ENCODE measurements around the gene SPEG. TPM values are rescaled to one million over a fixed set of nuclear protein-coding genes. Genes with fewer than 3 reads are reported as not detected.

Gene SPEG
- total RNA-seq, 1 donor from 2014 or later, result 71.2 TPM

GRCh38 chr2:219385958-219386520 lies 48.6 kb upstream of the SPEG start:
- H3K9ac ChIP-seq (ENCODE audit: low read length), result no peak overlapping the region
- H3K9me3 ChIP-seq (ENCODE audit: insufficient read depth, low read depth, low read length), result no peaks in the 10 kb centered on the region
- Mint-ChIP-seq H3K4me1 (ENCODE audit: low read depth, unreplicated experiment) (no peaks in the 10 kb centered on the region), H3K9me3 (ENCODE audit: unreplicated experiment) (peaks cover 2% of the 10 kb centered on the region), H3K27ac (ENCODE audit: unreplicated experiment) (no peak overlapping the region), H3K4me3 (ENCODE audit: unreplicated experiment) (peak overlapping the region; percentile 96), H3K27me3 (ENCODE audit: low read depth, unreplicated experiment) (no peaks in the 10 kb centered on the region), H3K36me3 (ENCODE audit: low read depth, unreplicated experiment) (peaks cover 28% of the 10 kb centered on the region)
- H3K27ac ChIP-seq (ENCODE audit: low read depth, low read length), result no peak overlapping the region
- peaks cover 16% of the 10 kb centered on the region for H4K20me1 ChIP-seq (ENCODE audit: insufficient read depth, low read length)
- H3K79me2 ChIP-seq (ENCODE audit: insufficient read depth, low read length), result peaks cover 11% of the 10 kb centered on the region
- no peak overlapping the region for H3K4me3 ChIP-seq (ENCODE audit: insufficient read depth, low read depth, low read length)
- peak overlapping the region; percentile 100 for H3K4me2 ChIP-seq (ENCODE audit: low read length)
- H3K4me1 ChIP-seq (ENCODE audit: insufficient read depth, low read length), result peaks cover 14% of the 10 kb centered on the region
- FAIRE-seq (no peak), DNase-seq (ENCODE audit: low read depth) (no peak)
- no peaks in the 10 kb centered on the region for H3K27me3 ChIP-seq (ENCODE audit: insufficient read depth, low read length)
- H3K36me3 ChIP-seq (ENCODE audit: insufficient read depth, low read length), result peaks cover 12% of the 10 kb centered on the region
- TF ChIP-seq CTCF (IDR thresholded peaks at IDR 0.05; ENCODE audit: insufficient read depth, low read depth, low read length) (no peak), EZH2 (IDR thresholded peaks at IDR 0.05; ENCODE audit: insufficient read depth, low read length) (no peak)
- no peak overlapping the region for H2AFZ ChIP-seq (ENCODE audit: low read depth, low read length)

GRCh38 chr2:219386532-219387280 lies 47.9 kb upstream of the SPEG start:
- peak overlapping the region; percentile 84 for H3K27ac ChIP-seq (ENCODE audit: low read depth, low read length)
- peak overlapping the region; percentile 98 for H3K27ac Mint-ChIP-seq (ENCODE audit: unreplicated experiment)
- H3K27me3 ChIP-seq (ENCODE audit: insufficient read depth, low read length), result no peaks in the 10 kb centered on the region
- peaks cover 12% of the 10 kb centered on the region for H3K36me3 ChIP-seq (ENCODE audit: insufficient read depth, low read length)
- DNase-seq (ENCODE audit: low read depth), result no peak
- H3K4me1 ChIP-seq (ENCODE audit: insufficient read depth, low read length), result peaks cover 14% of the 10 kb centered on the region
- H3K9ac ChIP-seq (ENCODE audit: low read length), result peak overlapping the region; percentile 95
- peak overlapping the region; percentile 100 for H3K4me2 ChIP-seq (ENCODE audit: low read length)
- H3K79me2 ChIP-seq (ENCODE audit: insufficient read depth, low read length), result peaks cover 11% of the 10 kb centered on the region
- no peaks in the 10 kb centered on the region for H3K9me3 ChIP-seq (ENCODE audit: insufficient read depth, low read depth, low read length)
- H3K4me1 Mint-ChIP-seq (ENCODE audit: low read depth, unreplicated experiment), result no peaks in the 10 kb centered on the region
- H3K4me3 ChIP-seq (ENCODE audit: insufficient read depth, low read depth, low read length), result peak overlapping the region; percentile 94
- FAIRE-seq, result no peak
- no peak for TF ChIP-seq EZH2 (IDR thresholded peaks at IDR 0.05; ENCODE audit: insufficient read depth, low read length)
- no peak for TF ChIP-seq CTCF (IDR thresholded peaks at IDR 0.05; ENCODE audit: insufficient read depth, low read depth, low read length)
- peaks cover 16% of the 10 kb centered on the region for H4K20me1 ChIP-seq (ENCODE audit: insufficient read depth, low read length)
- H3K4me3 Mint-ChIP-seq (ENCODE audit: unreplicated experiment), result peak overlapping the region; percentile 96
- no peaks in the 10 kb centered on the region for H3K27me3 Mint-ChIP-seq (ENCODE audit: low read depth, unreplicated experiment)
- peak overlapping the region; percentile 99 for H2AFZ ChIP-seq (ENCODE audit: low read depth, low read length)
- peaks cover 25% of the 10 kb centered on the region for H3K36me3 Mint-ChIP-seq (ENCODE audit: low read depth, unreplicated experiment)
- H3K9me3 Mint-ChIP-seq (ENCODE audit: unreplicated experiment), result peaks cover 2% of the 10 kb centered on the region
